Non-pigmented ciliary epithelial cell (primary cell): ENCODE results near the gene CDYL.
"Not testable (repeated sequence)": the region's sequence is repeated elsewhere in the genome, so short reads cannot be mapped to it uniquely, and the experiment has no call there.

ENCODE experiments used
- DNase-seq: peaks from one replicate; pipeline ENCODE4 v3.0.0-alpha.2; 2010; ENCODE audit warnings: low read depth

The CDYL gene

DNA sequence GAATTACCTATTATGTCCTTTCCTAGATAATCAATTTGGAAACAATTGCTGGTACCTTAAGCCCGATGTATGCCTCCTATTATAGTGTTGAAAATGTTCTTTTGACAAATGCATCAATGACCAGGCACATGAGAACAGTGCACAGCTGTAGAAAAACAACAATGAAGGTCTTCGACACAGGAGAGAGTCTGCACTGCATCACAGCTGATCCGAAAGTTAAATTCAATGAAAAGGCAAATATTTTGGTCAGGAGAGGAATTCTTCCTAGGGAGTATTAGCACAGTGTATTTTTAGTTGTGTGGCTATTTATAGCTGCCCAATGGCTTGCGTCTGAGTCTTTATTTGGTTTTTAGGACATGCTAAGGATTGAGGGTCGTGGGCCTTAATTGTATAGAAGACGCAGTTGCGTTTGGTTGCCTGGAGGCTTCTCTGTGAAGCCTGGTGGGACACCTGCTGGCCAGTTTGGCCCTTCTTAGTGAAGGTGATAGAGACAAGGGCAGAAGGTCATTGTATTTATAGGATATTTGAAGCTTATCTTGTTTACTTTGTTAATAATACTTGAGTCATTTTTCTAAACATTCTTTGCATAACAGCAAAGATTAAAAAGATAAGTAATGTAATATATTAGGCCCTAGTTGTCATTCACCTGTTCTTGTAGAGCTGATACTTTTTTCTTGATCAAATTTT is 72.3 kb downstream of the CDYL start:
- no peak for DNase-seq

DNA sequence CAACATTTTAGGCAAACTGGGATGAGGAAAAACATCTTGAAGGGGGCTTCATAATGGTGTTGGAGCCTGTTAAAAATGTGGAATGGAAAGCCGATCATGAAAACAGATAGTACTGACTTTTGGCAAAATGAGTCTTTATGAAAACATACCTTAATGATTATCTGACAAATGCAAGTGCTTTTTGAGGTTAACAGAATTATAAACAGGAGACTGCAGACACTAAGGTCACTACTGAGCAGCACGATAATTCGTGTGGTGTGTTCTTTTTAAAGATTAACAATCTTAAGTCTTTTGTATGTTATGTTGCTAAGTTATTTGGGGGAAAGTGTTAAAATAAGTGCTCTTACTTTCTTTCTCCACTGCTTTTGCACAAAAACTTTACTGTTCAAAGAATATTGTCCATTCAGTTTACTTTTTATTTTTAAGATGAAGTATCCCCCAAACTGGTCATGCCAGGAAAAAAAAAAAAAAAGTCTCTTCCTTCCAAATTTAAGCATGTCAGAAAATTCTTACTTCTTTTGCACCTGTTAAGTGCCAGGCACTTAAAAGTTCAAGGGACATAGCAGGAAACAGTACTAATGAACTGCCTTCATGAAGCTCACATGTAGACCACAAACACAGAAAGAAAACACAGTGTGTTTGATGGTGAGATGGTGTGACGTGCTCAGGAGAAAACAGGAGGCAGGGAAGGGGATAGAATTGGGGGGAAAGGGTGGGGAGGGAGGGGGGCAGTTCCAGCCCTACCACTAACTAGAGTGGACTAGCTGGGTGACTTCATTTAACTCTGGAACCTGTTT is 73.2 kb downstream of the CDYL start:
- DNase-seq = no peak

DNA sequence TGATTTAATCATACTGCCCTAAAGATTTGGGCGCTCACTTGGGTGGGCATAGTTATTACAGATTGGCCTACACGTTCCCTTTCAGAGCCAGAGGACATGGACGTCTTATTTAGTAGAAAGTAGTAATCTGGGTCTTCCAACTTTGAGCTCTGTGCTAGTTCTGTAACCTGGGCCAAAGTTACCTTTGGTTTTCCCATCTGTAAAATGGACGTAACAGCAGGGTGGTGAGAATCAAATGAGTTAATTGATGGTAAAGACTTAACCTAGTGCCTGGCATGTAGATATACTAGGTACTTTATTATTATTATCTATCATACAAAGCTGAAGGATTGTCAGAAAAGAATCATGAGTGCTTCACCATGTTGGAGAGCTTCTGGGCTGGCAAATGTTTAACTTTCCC is 74.8 kb downstream of the CDYL start:
- no peak for DNase-seq

DNA sequence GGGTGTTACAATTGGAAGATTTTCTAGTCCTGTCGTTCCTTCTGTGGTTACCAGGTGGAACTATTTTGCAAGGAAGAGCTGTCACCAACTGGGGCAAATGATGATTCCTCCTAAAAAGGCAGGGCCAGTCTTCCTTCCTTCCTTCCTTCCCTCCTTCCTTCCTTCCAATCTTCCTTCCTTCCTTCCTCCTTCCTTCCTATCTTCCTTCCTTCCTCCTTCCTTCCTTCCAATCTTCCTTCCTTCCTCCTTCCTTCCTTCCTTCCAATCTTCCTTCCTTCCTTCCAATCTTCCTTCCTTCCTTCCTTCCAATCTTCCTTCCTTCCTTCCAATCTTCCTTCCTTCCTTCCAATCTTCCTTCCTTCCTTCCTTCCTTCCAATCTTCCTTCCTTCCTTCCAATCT is 76.0 kb downstream of the CDYL start:
- not testable (repeated sequence) for DNase-seq

DNA sequence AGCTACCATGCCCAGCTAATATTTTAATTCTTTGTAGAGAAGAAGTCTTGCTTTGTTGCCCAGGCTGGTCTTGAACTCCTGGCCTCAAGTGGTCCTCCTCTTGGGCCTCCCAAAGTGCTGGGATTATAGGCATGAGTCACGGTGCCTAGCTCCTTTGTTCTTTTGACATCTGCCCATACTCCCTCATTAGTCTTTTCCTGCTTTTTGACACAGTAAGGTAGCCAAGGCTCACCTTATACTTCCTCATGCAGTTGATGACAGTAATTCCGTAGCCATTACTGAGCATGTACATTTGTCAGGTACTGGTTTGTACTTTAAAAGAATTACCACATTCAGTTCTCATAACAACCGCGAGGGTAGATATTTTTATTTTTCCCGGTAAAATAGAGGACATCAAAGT is 76.7 kb downstream of the CDYL start:
- no peak for DNase-seq

DNA sequence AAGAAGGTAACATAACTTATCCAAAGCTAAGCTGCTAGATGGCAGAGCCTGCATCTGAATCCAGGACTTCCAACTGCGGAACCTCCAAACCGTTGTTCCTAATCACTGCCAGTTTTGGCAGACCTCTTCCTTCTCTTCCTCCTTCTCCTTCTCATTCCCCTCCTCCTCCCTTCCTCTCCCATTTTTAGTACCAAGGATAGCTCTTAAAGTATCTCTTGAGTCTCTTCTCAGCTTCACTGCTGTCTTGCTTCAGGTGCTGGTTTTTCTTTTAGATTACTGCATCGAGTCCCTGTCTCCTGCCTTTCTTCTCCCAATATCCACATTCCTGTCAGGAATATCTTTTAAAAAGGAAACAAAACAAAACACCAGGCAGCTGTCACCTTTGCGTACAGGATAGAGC is 77.1 kb downstream of the CDYL start:
- DNase-seq = no peak

DNA sequence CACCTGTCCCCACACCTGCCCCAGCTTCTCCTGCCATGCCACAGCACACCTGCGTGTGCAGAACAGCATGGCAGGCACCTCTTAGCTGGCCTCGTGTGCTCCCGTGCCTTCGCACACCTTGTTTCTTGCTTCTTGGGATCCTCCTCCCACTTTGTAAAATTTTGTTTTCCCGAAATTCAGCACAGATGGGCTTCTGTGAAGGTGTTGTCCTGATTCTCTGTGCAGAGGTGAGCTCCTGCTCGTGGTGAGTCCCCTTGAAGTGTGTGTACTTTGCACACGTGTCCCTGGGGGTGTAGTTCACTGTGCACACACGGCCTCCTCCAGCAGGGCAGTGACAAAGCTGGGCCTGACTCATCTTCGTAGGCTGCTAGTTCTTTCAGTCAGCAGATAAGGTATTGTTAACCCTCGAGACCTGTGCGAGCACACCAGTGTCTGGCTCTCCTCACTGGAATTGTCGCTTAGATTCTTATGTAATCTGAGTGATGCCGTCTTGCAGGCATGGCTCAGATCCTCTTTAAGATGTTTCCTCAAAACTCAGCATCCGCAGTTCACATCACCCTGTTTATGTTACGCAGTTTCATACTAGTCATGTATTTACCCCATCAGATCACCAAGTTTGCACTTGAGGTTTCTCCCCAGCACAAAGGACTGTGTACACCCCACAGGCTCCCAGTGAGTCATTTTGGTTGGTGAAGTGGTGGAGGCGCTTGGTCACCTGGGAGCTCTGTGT is 77.7 kb downstream of the CDYL start:
- no peak for DNase-seq

DNA sequence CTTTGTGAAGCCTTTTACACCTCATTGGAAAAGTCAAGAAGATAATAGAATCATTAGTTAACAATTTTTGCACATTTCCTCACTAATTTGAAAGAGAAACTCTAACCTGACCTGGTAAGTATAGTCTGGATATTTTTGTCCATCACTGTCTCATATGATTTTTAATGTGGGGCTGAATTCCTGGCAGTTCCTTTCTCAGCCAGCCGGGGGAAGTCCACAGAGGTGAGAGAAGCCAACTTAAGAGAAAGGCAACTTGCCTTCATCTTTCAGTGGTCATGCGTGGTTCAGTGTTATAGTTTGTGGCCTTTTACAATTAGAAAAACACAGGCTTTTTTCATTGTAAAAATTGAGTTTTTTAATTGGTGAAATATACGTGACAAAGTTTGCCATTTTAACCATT is 80.6 kb downstream of the CDYL start:
- DNase-seq = no peak

DNA sequence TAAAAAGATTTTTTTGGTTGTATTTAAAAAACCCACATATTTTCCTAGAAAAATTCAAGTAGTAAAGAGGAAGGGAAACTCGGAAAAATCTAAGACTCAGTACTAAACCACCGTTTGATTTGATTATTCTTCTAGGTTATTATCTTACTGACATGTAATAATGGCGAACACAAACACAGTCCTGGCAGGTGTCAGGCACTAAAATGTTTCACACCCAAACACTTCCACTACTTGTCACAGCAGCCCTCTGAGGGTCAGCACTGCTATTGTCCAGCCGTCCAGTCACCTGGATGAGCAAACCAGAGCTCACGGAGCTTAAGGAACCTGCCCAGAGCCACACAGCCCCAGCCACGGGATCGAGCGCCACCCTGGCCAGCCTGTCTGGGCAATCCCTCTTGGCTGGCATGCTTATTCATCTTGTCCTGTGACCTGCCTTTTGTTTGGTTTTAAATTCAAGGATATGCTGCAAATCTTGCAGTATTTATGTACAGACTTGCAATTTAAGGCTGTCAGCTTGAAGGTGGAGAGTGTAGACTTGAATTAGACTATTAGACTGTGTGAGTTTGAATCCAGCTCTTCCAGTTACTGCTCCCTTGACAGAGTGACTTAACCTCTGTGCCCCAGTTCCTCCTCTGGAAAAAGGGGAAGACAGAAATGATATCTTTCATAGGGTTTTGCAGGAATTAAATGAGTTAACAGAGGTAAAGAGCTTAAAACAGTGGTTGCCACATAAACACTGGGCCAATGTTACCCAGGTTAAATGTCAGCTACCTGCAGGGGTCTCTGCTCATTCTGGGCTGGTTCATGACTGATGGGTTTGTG is 82.2 kb downstream of the CDYL start:
- DNase-seq = no peak

DNA sequence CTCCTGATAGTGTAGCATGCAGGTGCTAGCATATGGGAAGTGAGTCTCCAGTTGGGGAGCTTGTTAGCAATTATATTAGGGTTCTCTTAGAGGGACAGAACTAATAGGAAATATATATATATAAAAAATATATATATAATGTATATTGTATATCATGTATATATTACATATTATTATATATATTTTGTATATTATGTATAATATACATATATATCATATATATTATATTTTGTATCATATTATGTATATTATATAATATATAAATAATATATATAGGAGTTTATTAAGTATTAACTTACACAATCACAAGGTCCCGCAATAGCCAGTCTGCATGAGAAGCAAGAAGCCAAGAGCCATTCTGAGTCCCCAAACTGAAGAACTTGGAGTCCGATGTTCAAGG is 84.2 kb downstream of the CDYL start:
- DNase-seq = no peak

DNA sequence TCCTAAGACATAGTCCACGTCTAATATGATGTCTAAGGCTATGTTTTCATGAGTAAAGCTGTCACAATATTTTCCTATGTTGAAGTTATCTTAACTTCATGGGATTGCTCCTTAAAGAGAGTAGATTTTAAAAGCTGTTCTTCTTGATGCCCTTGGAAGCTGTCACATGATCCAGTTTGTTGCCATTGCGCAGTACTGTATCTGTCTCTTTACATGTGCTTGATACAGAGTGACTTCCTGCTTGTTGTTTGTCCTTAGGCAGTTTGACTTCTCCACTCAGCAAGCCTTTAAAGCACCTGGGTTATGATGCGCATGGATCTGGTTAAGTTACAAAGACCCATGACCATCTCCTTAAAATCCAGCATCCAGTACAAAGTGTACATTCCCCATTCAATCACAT is 85.4 kb downstream of the CDYL start:
- no peak for DNase-seq

DNA sequence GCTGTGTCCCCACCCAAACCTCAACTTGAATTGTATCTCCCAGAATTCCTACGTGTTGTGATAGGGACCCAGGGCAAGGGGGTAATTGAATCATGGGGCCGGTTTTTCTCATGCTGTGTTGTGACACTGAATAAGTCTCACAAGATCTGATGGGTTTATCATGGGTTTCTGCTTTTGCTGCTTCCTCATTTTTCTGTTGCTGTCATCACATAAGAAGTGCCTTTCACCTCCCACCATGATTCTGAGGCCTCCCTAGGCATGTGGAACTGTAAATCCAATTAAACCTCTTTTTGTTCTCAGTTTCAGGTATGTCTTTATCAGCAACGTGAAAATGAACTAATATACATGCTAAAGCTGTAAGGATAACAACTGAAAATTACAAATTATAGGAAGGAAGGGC is 88.3 kb downstream of the CDYL start:
- no peak for DNase-seq

DNA sequence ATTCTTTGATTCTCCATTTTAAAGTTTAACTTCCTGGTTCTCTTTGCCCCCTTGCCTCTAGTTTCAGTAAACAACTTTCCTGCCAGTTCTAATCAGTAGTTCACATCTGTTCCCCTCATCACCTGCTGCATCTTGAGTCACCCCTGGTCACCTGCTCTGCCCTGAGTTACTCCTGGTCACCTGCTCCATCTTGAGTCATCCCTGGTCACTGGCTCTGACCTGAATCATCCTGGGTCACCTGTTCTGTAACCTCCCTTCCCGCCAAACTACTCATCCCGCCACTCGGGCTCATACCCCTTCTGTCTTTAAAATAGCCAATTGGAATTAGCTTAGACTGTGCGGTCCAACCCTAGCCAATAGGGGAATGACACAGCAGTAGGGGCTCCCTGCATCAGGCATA is 88.8 kb downstream of the CDYL start:
- not testable (repeated sequence) for DNase-seq

DNA sequence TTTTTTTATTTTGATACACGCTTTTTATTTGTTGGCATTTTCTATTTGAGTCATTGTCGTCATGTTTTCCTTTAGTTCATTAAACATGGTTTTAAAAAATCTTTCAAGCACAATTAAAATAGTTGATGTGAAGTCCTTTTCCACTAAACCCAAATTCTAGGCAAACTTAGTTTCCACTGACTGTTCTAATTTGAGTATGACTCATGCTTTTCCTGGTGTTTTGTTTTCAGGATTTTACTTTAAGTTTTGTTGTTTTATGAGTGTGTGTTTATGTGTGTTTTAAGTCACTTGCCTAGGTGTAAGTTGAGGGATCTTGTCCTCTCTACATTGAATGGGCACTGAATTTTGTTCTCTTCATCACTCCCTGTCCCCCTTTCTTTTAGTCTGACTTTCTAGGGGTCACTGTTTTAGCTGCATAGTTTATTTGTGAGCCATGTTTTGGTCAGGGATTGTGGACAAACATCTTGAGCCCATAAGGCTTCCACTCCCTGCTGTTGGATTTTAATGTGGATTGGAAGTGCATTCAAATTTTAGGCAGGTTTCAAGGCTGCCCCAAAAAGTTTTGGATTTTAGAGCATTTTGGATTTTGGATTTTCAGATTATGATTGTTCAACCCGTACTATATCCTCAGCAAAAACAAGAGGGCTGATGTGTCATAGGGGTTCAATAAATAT is 94.8 kb downstream of the CDYL start:
- DNase-seq = no peak

DNA sequence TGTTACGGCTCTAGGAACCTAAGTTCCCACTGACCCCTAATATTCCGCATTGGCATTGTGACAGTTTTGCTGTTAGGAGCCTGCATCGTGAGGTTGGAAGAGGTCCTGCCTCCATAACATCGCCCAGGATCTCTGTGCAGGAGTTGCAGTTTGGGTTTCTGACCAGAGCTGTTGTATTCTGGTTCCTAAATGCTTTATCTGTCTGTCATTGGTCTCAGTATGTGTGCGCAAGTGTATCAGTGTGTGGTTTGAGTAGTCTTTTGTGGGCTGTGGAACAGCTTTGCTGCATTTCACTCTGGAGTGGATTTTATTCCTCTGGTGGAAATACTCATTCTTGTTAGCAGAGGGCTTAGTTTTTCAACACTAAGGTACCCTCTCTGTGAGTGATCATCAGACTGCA is 95.6 kb downstream of the CDYL start:
- no peak for DNase-seq

DNA sequence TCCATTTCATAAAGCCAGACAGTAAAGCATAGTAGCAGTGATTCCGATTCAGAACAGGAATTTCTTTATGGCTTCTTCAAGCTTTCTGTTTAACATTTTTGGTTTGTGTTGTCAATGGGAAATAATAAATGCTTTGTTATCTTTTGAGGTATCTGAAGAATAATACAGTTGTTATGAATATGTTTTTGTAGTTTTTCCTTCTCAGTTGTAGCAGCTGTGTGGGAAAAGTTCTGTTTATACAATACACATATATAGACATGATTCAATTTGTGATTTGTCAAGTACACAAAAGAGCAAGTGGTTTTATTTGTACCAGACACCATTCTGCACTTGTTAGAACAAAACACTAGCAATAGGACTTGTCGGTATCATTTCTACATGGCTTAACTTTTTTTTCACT is 96.6 kb downstream of the CDYL start:
- DNase-seq = no peak

DNA sequence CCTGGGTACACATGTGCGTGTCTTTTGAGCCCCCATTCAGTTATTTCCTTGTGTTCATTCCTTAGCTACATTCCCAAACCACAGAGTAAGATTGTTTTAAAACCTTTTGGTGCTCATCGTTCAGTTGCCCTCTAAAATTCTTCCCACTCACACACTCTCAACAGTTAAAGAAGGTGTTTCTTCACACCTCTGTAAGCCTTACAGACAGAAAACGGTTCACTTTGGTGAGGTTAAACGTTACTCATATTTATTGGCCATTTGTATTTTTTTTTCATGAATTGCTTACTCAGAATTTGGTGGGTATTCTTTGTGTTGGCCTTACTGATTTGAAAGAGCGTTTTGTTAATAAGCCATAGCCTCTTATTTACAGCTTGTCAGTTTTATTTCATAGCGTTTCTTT is 97.7 kb downstream of the CDYL start:
- DNase-seq = no peak

DNA sequence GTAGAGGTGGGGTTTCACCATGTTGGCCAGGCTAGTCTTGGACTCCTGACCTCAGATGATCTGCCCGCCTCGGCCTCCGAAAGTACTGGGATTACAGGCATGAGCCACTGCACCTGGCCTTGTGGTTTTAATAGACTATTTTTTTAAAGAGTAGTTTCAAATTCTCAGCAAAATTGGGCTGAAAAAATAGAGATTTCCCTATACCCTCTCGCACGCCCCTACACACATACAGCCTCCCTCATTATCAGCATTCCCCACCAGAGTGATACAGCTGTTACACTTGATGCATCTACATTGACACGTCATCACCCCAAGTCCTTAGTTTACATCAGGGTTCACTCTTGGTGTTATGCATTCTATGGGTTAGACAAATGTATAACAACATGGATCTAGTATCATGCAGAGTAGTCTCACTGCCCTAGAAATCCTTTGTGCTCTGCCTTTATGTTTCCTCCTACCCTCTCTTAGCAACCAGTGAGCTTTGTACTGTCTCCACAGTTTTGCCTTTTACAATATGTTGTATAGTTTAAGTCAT is 103.6 kb downstream of the CDYL start:
- no peak for DNase-seq

DNA sequence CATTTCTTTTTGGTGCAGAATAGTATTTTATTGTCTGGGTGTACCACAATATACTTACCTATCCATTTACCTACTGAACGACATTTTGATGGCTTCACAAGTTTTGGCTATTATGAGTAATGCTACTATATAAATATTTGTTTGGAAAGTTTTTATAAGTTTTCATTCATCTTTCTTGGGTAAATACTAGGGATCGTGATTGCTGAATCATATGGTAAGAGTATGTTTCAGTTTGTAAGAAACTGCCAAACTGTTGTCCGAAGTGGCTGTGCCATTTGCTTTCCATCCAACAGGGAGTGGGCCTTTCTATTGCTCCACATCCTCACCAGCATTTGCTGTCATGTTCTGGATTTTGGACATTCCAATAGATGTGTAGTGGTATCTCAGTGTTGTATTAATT is 104.2 kb downstream of the CDYL start:
- no peak for DNase-seq

DNA sequence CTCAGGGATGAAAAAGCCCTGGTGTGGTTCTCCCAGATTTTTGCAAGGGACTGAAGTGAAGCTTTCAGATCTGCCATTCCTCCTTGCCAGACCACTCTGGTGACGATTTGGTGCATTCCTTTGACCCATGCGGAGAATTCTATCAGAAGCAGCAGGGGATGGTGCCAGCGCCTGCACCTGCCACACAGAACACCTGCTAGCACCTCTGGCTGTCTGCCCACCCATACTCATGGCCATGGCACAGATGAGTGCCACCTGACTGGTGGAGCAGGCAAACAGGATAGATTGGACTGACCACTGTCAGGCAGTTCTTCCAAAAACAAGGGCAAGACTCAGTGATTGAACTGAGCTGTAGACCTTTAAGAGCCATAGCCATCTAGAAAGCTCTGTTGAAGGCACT is 107.1 kb downstream of the CDYL start:
- DNase-seq = no peak

DNA sequence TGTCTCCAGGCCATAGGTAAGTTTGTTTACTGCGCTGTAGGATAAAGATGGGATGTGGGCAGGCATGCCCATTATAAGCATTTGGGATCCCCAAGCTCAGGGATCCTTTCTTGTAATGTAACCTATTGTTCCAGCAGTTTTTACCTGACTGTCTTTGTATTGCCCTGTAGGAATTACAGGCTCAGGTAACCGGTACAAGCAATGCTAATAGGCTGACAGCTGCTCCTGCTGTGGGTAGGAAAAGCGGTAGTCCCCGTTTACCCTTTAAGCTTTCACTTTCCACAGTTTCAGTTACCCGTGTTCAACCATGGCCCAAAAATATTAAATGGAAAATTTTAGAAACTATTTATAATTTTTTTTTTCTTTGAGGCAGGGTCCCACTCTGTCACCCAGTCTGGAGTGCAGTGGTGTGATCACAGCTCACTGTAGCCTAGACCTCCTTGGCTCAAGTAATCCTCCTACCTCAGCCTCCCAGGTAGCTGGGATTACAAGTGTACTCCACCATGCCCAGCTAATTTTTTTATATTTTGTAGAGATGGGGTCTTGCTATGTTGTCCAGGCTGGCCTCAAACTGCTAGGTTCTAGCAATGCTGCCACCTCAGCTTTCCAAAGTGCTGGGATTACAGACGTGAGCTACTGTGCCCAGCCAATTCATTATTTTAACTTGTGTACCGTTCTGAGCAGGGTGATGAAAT is 108.6 kb downstream of the CDYL start:
- no peak for DNase-seq
